ENCODE data around the gene SPATA31C2. TPM values are rescaled to one million over a fixed set of nuclear protein-coding genes. Genes with fewer than 3 reads are reported as not detected.

Gene SPATA31C2
- total and polyA plus RNA-seq, 2 donors (not counting 3 experiments of a cell fraction or from before 2014, with no cell fraction given): not detected

DNA sequence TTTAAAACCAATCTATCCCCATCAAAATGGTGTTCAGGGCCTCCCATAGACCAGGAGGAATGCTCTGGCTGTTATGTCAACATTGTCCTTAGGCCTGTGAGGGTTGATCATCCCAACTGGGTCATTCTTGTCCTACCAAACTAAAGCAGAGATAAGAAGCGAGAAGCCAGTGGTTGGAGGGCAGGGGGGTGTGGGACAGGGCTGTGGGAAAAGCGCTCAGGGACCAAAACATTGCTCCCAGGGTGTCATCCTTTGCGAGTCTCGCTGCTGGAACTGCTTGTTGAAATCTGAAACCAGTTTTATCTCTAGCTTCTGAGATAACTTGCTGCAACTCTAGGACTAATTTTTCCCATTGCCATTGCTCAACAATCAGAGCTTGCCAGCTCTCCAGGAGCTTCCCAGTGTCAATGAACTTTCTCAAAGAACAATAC, 48.1 kb downstream of the SPATA31C2 start:
- Histone ChIP-seq H3K79me2 (ENCODE audit: control insufficient read depth, insufficient read depth, low read length) (no peaks in the 10 kb centered on the region), H3K4me3 (replicated peaks in 1 of 3; ENCODE audit: insufficient read depth in 1 of 3, low read depth in 1 of 3, low read length in 3 of 3) (no peak overlapping the region), H3K4me2 (ENCODE audit: insufficient read depth, low read length) (no peak overlapping the region), H2AFZ (ENCODE audit: low read depth, low read length) (no peak overlapping the region), H3K9me1 (replicated peaks; ENCODE audit: control insufficient read depth, extremely low read depth, insufficient read depth, low read length) (no peaks in the 10 kb centered on the region), H3K9me3 (replicated peaks; ENCODE audit: control insufficient read depth, insufficient read depth, low read length) (no peaks in the 10 kb centered on the region), H3K36me3 (ENCODE audit: control insufficient read depth in 2 of 2, extremely low read depth in 1 of 2, insufficient read depth in 2 of 2, low read length in 2 of 2) (no peaks in the 10 kb centered on the region), H4K20me1 (replicated peaks; ENCODE audit: control insufficient read depth, extremely low read depth, insufficient read depth, low read length) (no peaks in the 10 kb centered on the region), H3K9ac (replicated peaks; ENCODE audit: extremely low read depth, insufficient read depth, low read length) (no peak overlapping the region), H3K27ac (ENCODE audit: insufficient read depth, low read depth, low read length) (no peak overlapping the region), H3K4me1 (ENCODE audit: control insufficient read depth, extremely low read depth, insufficient read depth, low read length) (no peaks in the 10 kb centered on the region), H3K27me3 (ENCODE audit: control insufficient read depth in 2 of 2, insufficient read depth in 2 of 2, low read length in 2 of 2) (no peaks in the 10 kb centered on the region)
- POLR2A ChIA-PET: no interaction called here
- DNase-seq (ENCODE audit: low read depth, low spot score) (no peak), FAIRE-seq (no peak)
- dilution Hi-C loops (cut with MboI; ENCODE audit: extremely low pct_ligation_motif_present, low sequenced_read_pairs): no loop called here
- no TSS peak for BruUV-seq (replicated peaks)
- TF ChIP-seq, protein P1, sequence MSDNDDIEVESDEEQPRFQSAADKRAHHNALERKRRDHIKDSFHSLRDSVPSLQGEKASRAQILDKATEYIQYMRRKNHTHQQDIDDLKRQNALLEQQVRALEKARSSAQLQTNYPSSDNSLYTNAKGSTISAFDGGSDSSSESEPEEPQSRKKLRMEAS (IDR thresholded peaks at IDR 0.05; ENCODE audit: insufficient read depth, insufficient read length): no peak
- no peak for TF ChIP-seq GATA2 (IDR thresholded peaks at IDR 0.05; ENCODE audit: insufficient read depth, insufficient read length, low read depth, low read length)
- intact Hi-C loops (cut with micrococcal nuclease): no loop called here
- CTCF ChIA-PET: no interaction called here

DNA sequence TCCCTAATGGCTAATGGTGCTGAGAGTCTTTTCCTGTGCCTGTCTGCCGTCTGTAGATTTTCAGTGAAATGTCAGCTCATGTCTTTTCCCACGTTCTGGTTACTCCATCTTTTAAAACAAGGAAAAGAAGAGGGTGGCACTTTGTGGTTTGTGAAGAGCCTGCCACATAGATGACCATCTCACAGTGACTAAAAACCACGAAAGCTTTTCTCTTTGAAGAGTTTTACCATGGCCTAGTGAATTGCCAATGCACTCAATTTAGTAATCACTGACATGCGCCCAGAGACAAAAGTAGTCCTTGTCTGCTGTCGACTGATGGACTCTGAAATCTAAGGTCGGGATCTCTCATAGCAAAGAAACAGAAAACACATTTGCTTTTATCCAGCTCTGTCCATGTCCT, 50.4 kb downstream of the SPATA31C2 start:
- H3K36me3 ChIP-seq (ENCODE audit: control insufficient read depth in 2 of 2, extremely low read depth in 1 of 2, insufficient read depth in 2 of 2, low read length in 2 of 2): no peaks in the 10 kb centered on the region
- H3K4me3 ChIP-seq (replicated peaks in 1 of 3; ENCODE audit: insufficient read depth in 1 of 3, low read depth in 1 of 3, low read length in 3 of 3): no peak overlapping the region
- no peak overlapping the region for H2AFZ ChIP-seq (ENCODE audit: low read depth, low read length)
- dilution Hi-C loops (cut with MboI; ENCODE audit: extremely low pct_ligation_motif_present, low sequenced_read_pairs): no loop called here
- no TSS peak for BruUV-seq (replicated peaks)
- H3K9me3 ChIP-seq (replicated peaks; ENCODE audit: control insufficient read depth, insufficient read depth, low read length): no peaks in the 10 kb centered on the region
- TF ChIP-seq MYC (IDR thresholded peaks at IDR 0.05; ENCODE audit: low read depth, low read length): no peak
- no peak for TF ChIP-seq GATA2 (IDR thresholded peaks at IDR 0.05; ENCODE audit: insufficient read depth, insufficient read length, low read depth, low read length)
- ChIA-PET CTCF (no interaction called here), POLR2A (no interaction called here)
- DNase-seq (ENCODE audit: low read depth, low spot score): no peak
- no peak overlapping the region for H3K9ac ChIP-seq (replicated peaks; ENCODE audit: extremely low read depth, insufficient read depth, low read length)
- FAIRE-seq: no peak
- intact Hi-C loops (cut with micrococcal nuclease): no loop called here
- no peaks in the 10 kb centered on the region for H4K20me1 ChIP-seq (replicated peaks; ENCODE audit: control insufficient read depth, extremely low read depth, insufficient read depth, low read length)
- no peaks in the 10 kb centered on the region for H3K79me2 ChIP-seq (ENCODE audit: control insufficient read depth, insufficient read depth, low read length)
- no peaks in the 10 kb centered on the region for H3K27me3 ChIP-seq (ENCODE audit: control insufficient read depth in 2 of 2, insufficient read depth in 2 of 2, low read length in 2 of 2)
- H3K4me2 ChIP-seq (ENCODE audit: insufficient read depth, low read length): no peak overlapping the region
- no peak overlapping the region for H3K27ac ChIP-seq (ENCODE audit: insufficient read depth, low read depth, low read length)
- no peaks in the 10 kb centered on the region for H3K4me1 ChIP-seq (ENCODE audit: control insufficient read depth, extremely low read depth, insufficient read depth, low read length)
- no peaks in the 10 kb centered on the region for H3K9me1 ChIP-seq (replicated peaks; ENCODE audit: control insufficient read depth, extremely low read depth, insufficient read depth, low read length)

Data from endothelial cell of umbilical vein (primary cell).